ENCODE measurements around the gene MCHR1.

GRCh38 chr22:40645579-40646197 is 33.6 kb upstream of the MCHR1 start:
- TF ChIP-seq FOXM1 (IDR thresholded peaks at IDR 0.05; ENCODE audit: borderline replicate concordance) (no peak), SP1 (IDR thresholded peaks at IDR 0.05) (no peak), PKNOX1 (IDR thresholded peaks at IDR 0.05) (no peak), SUZ12 (IDR thresholded peaks at IDR 0.05) (no peak), ARNT (IDR thresholded peaks at IDR 0.05) (no peak)

Measured in HEK293T (cell line).